ENCODE results near the gene SLC28A1. TPM values are rescaled to one million over a fixed set of nuclear protein-coding genes. Genes with fewer than 3 reads are reported as not detected.

Gene SLC28A1
- total and polyA plus RNA-seq, 2 of the 4 experiments (the other 2 are of a cell fraction) = not detected

DNA sequence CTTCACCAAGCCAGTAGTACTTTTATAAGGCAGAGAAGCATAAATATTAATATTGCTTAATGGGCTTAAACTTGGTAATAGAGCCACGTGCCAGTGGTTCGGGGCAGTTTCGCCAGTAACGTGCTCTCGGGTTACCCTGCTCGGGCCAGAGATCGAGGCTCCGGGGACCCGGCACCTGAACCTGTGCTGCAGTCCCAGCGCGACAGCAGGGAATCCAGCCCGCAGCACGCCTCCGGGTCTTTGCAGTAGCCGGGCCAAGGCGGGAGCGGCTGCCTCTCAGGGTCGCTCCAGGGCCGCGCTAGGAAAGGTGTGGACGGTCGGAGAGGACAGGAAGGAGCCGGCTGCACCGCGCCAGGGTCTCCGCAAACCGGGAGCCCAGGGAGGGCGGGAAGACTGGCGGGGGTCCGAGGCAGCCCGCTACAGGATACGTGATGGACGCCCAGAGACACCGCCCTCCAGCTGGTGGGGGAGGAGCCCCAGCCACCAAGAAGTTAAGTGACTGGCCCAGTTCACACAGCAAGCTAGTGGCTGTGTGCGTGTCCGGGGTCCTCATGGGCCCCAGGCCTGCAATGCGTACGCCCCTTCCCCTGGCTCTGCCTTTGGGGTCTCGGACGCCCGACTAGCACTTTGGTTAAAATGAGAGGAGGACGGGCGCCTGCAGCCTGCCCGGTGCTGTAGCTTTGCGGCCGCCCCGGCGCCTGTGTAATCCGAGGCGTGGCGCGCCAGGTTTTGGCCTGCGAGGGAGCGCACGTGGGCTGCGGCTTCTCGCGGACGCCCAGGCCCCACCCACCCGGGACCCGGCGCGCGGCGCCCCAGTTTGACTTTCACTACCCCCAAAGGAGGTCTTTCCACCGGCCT, 96.0 kb downstream of the SLC28A1 start:
- H2AK5ac ChIP-seq (ENCODE audit: low read depth, low read length) = peak overlapping the region; percentile 39; the same call in 1 of the 2 replicates
- no peak overlapping the region; the same call in 2 of the 3 replicates for H2BK15ac ChIP-seq (ENCODE audit: low read depth, low read length)
- peak overlapping the region; percentile 86; the same call in 1 of the 2 replicates for H3K23ac ChIP-seq (ENCODE audit: low read depth, low read length)
- H3K4ac ChIP-seq (ENCODE audit: low read depth, low read length) = peak overlapping the region; percentile 78
- peak overlapping the region; percentile 32 to 87; a peak in 3 of 4 replicates for H4K8ac ChIP-seq (ENCODE audit: low read depth in 2 of 2, low read length in 2 of 2)
- H3K9ac ChIP-seq (ENCODE audit: low read depth, low read length) = peak overlapping the region; percentile 66
- peak overlapping the region; percentile 78 for H4K91ac ChIP-seq (ENCODE audit: insufficient read depth, low read depth, low read length)
- POLR2A ChIA-PET (ENCODE audit: unreplicated experiment) = interaction anchor here (1.0 kb wide), 1 partner anchor 63 kb away, joined by 3 read pairs; no protein-coding TSS in a partner anchor
- no TSS peak for BruUV-seq (replicated peaks)
- H3K9me3 ChIP-seq (ENCODE audit: control insufficient read depth, insufficient read depth, low read length) = no peaks in the 10 kb centered on the region
- H3K9me1 ChIP-seq (ENCODE audit: insufficient read depth, low read length) = 0 out of 2 replicates have a peak, but pooled peaks cover 3% of the 10 kb centered on the region
- dilution Hi-C loops (cut with HindIII; ENCODE audit: low sequenced_read_pairs, unreplicated experiment) = no loop called here
- H3K4me3 ChIP-seq (ENCODE audit: insufficient read depth, low read depth, low read length) = peak overlapping the region; percentile 88
- peaks cover 3% of the 10 kb centered on the region for H3K4me1 ChIP-seq (ENCODE audit: control insufficient read depth, insufficient read depth, low read length)
- CTCF ChIA-PET = interaction anchor here (1.7 kb wide), 1 partner anchor 63 kb away, joined by 7 read pairs; no protein-coding TSS in a partner anchor
- peak overlapping the region; percentile 93 for H2BK120ac ChIP-seq (ENCODE audit: low read depth, low read length)
- peak overlapping the region; percentile 82 for H3K27ac ChIP-seq (ENCODE audit: insufficient read depth, low read length)
- DNase-seq = peak; percentile 74
- H3K56ac ChIP-seq (ENCODE audit: extremely low read depth, insufficient read depth, low read length) = peak overlapping the region; percentile 77
- peak overlapping the region; percentile 66; the same call in 1 of the 2 replicates for H3K18ac ChIP-seq (ENCODE audit: low read depth, low read length)
- intact Hi-C loops (cut with micrococcal nuclease) = loop anchor here (1.0 kb wide), 1 partner anchor 25 kb away; no protein-coding TSS in a partner anchor
- 0% methylated on average over 31 of the region's 66 CpGs; no CpG with 5 or more reads in 1 of the 2 experiments for WGBS, 2 experiments (ENCODE audit: extremely low coverage in 2 of 2, insufficient read length in 1 of 2)
- peak; percentile 69 for ATAC-seq (ENCODE audit: low read depth)
- H4K5ac ChIP-seq (ENCODE audit: low read depth, low read length) = no peak overlapping the region; the same call in 1 of the 2 replicates
- peak overlapping the region; percentile 94 for H3K14ac ChIP-seq (replicated peaks; ENCODE audit: low read depth, low read length)
- peak overlapping the region; percentile 92 for H2AK9ac ChIP-seq (replicated peaks; ENCODE audit: low read depth, low read length, poor library complexity)
- no peaks in the 10 kb centered on the region for H3K27me3 ChIP-seq (ENCODE audit: control insufficient read depth, insufficient read depth, low read length)
- H3K4me2 ChIP-seq (ENCODE audit: low read depth, low read length) = peak overlapping the region; percentile 93
- peak overlapping the region; percentile 59 for H2BK20ac ChIP-seq (ENCODE audit: low read depth, low read length)
- H4K20me1 ChIP-seq (ENCODE audit: insufficient read depth, low read length) = peaks cover 27% of the 10 kb centered on the region
- H3K36me3 ChIP-seq (ENCODE audit: control insufficient read depth, insufficient read depth, low read length) = no peaks in the 10 kb centered on the region
- H2BK5ac ChIP-seq (ENCODE audit: low read depth, low read length, poor library complexity, severe bottlenecking) = peak overlapping the region; percentile 88
- H3K79me1 ChIP-seq (ENCODE audit: low read depth in 1 of 2, low read length in 2 of 2) = peaks cover under 1 to 20% of the 10 kb centered on the region in 2 experiments; a peak in 3 of 4 replicates
- in situ Hi-C loops (cut with MboI; ENCODE audit: low sequenced_read_pairs) = no loop called here
- H2AFZ ChIP-seq (replicated peaks; ENCODE audit: low read length, poor library complexity) = peak overlapping the region; percentile 99
- TF ChIP-seq MAZ (IDR thresholded peaks at IDR 0.05; ENCODE audit: borderline replicate concordance, low read depth, low read length) = no peak; the same call in 1 of the 2 replicates
- TF ChIP-seq NFE2L2 (IDR thresholded peaks at IDR 0.05; ENCODE audit: low read depth, low read length) = no peak
- peak; percentile 81 for TF ChIP-seq POLR2A (IDR thresholded peaks at IDR 0.05; ENCODE audit: low read depth, low read length)
- no peak for TF ChIP-seq RFX5 (IDR thresholded peaks at IDR 0.05; ENCODE audit: low read depth, low read length)
- peak; percentile 97 for TF ChIP-seq MXI1 (IDR thresholded peaks at IDR 0.05; ENCODE audit: borderline replicate concordance, low read depth, low read length)
- no peak for TF ChIP-seq RCOR1 (IDR thresholded peaks at IDR 0.05; ENCODE audit: insufficient replicate concordance, low read length)
- TF ChIP-seq CHD1 (IDR thresholded peaks at IDR 0.05; ENCODE audit: low read depth, low read length) = 0 out of 2 replicates have a peak, but pooled peaks have one; percentile 19
- peak; percentile 78 for TF ChIP-seq USF2 (IDR thresholded peaks at IDR 0.05; ENCODE audit: low read depth, low read length)
- TF ChIP-seq BHLHE40 (IDR thresholded peaks at IDR 0.05; ENCODE audit: low read depth, low read length) = peak; percentile 76
- no peak for TF ChIP-seq CTCF (conservative IDR thresholded peaks at IDR 0.05; ENCODE audit: low read depth, low read length)
- TF ChIP-seq MAFK (IDR thresholded peaks at IDR 0.05; ENCODE audit: low read depth, low read length) = no peak
- no peak; the same call in 1 of the 2 replicates for TF ChIP-seq SMC3 (IDR thresholded peaks at IDR 0.05; ENCODE audit: low read depth, low read length)
